GM21360 (cell line): Measurements from ENCODE around the gene ADPRS.

Experiments
- ATAC-seq: cut with Tn5 transposase; IDR thresholded peaks from one replicate; pipeline ENCODE4 v1.9.1; 2021; ENCODE audit warnings: mild to moderate bottlenecking, moderate library complexity; ENCODE audit not compliant: unreplicated experiment

The ADPRS gene

DNA sequence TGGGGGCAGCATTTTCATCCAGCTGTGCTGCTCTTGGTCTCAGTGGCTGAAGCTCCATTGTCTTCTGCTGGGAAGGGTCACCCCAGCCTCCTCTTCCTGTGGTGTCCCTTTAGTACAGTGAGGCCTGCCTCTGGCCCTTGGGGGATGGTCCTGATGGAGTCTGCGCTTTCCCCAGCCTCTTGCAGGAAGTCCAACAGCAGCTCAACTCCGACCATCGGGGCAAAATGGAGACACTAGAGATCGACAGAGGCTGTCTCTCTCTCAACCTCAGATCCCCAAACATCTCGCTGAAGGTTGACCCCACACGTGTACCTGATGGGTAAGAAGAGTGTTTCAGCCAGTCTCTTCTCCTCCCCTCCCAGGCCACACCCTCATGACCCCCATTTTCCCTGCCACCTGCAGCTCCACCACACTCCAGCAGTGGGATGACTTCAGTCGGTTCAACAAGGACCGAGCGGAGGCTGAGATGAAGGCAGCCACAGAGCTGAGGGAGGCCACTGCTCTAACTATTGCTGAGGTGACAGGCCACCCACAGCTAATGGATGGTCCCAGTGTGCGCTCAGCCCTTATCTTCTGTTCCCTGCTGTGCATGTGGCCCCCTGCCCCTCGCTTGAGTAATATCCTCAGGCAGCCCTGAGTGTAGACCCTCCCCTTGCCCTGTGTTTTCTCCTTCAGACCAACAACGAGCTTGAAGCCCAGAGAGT is 2.0 kb upstream of the ADPRS start:
- ATAC-seq = no peak

DNA sequence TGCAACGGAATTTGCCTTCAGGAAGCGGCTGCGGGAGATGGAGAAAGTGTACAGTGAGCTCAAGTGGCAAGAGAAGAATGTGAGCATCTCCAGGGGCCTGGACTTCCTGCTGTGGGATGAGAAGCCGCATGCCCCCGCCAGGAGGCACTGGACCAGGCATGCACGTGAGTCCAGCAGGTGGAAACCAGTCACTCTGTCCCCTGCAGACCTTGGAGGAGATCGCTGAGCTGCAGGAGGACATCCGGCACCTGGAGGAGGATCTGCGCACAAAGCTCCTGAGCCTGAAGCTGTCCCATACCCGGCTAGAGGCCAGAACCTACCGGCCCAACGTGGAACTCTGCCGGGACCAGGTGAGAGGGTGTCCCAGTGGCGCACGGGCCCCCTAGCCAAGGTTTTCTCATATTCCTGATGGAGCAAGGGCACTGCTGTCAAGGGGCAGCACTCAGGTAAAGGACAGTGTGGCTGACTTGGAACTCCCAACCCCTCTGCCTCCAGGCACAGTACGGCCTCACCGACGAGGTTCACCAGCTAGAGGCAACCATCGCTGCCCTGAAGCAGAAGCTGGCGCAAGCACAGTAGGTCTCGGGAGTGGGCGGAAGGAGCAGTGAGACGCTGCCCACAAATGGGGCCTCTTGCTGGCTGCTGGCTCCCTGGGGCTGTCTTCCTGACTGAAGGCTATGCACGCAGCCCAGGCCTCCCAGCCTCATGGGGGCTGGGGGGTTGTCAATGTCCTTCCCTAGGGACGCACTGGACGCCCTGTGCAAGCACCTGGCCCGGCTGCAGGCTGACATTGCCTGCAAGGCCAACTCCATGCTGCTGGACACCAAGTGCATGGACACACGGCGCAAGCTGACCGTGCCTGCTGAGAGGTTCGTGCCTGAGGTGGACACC is 1.2 kb upstream of the ADPRS start:
- no peak for ATAC-seq

DNA sequence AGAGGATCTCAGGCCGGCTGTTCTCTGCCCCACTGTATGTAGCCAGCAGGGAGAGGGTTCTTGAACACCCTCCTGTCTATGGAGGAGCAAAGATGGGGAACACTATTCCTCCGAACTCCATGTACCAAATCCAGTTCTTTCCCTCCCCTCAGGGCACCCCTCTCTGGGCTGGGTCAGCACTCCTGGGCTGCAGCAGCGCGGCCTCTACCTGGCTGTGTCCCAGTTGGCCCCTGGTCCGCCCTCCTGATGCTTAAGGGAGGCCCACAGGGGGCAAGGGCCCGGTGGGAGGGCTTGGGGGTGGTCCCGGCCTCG is 471 bp upstream of the ADPRS start:
- peak; percentile 6 for ATAC-seq

DNA sequence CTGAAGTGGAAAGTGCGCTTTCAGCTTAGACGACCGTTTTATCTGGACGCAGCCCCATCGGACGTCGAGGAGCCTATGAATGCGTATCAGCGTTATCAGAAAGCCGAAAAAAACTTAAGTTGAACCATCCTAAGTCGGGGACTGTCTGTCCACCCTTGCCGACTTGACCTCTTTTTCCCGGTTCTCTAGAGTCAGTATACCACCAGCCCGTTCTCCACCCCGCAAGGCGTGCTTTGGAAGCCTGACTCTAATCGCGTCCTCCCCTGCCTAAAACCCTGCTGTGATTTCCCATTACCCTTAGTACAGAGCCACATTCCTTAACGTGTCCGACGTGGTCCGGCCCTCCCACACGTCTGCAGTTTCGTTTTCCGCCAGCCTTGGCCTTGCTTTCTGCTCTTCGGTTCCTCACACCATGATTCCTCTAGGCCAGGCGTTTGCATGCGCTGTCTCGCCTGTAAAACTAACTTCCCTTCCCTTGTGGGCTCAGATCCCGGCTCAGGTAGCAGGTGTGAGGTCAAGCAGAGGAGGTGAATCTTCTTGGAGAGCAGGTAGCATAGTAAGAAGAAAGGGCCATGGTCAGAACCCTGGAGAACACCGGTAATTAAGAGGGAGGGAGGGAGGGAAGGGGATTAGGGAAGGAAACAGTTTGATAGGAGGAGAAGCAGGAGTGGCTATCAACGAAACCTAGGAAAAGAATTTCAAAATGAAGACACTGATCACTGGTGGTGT is 865 bp downstream of the ADPRS start:
- ATAC-seq = no peak

DNA sequence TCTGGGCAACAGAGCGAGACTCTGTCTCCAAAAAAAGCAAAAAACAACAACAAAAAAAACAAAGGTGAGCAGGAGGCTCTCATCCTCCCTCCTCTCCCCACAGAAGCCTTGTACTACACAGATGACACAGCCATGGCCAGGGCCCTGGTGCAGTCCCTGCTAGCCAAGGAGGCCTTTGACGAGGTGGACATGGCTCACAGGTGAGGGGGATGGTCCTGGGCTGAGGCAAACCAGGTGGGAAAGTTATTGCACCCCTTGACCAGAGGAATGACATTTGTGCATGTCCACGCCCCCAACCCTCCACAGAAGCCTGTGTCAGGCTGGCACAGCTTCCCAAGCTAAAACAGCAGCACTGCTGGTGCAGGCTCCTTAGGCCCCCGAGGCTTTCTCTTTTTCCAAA is 2.4 kb downstream of the ADPRS start:
- no peak for ATAC-seq

DNA sequence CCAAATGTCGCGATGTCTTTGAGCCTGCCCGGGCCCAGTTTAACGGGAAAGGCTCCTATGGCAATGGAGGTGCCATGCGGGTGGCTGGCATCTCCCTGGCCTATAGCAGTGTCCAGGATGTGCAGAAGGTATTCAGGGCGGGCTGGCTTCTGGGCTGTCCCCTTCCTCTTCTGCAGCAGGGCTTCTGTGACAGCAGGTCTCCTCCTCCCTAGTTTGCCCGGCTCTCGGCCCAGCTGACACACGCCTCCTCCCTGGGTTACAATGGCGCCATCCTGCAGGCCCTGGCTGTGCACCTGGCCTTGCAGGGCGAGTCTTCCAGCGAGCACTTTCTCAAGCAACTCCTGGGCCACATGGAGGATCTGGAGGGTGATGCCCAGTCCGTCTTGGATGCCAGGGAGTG is 3.0 kb downstream of the ADPRS start:
- no peak for ATAC-seq

DNA sequence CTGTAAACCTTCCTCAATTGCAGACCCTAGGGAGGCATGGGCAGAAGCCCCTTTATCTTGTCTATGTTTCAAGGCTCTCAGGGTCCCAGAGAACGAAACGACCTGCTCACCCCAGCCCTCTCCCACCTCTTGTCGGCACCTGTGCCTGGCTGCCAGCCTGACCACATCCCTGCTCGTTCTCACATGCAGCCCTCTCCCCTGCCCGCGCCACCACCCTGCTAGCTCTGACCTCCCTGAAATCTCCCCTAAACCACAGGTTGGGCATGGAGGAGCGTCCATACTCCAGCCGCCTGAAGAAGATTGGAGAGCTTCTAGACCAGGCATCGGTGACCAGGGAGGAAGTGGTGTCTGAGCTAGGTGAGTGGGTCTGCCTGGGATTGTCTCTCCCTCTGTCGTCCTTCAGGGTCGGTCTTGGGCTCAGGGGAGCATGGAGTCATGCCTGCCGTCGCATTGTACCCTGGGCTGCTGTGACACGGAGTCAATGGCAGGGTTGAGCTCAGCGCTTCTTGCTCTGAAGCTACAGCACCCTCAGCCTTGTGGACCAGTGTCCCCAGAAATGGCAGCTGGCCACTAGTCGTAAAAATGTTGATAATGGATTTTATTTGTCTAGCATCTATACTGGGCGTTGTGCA is 3.6 kb downstream of the ADPRS start:
- ATAC-seq = no peak

DNA sequence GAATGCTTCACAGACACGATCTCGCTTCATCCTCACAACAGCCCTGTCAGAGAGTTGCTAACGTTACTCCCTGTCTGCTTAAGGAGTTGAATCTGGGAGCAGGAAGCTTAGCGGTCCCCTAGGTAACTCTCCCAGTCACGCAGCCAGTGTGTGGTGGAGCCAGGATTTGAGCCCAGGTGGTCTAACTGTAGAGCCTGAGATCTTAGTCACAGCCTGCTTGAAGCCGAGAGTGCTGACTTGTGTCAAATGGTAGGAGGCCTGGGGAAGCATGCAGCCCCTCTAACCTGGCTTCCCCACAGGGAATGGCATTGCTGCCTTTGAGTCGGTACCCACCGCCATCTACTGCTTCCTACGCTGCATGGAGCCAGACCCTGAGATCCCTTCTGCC is 4.1 kb downstream of the ADPRS start:
- no peak for ATAC-seq

DNA sequence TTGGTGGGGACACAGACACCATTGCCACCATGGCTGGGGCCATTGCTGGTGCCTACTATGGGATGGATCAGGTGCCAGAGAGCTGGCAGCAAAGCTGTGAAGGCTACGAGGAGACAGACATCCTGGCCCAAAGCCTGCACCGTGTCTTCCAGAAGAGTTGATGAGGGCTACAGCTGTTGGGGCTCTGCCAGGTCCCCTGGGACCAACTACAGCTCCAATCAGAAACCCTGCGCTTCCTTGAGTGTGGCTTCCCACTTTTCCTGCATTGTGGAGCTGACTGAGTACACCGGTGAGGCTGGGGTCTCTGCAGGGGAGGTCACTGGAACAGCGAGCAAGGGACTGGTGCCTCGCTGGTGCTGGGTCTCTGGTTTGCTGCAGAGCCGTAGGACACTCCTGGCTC is 4.5 kb downstream of the ADPRS start:
- ATAC-seq = no peak

DNA sequence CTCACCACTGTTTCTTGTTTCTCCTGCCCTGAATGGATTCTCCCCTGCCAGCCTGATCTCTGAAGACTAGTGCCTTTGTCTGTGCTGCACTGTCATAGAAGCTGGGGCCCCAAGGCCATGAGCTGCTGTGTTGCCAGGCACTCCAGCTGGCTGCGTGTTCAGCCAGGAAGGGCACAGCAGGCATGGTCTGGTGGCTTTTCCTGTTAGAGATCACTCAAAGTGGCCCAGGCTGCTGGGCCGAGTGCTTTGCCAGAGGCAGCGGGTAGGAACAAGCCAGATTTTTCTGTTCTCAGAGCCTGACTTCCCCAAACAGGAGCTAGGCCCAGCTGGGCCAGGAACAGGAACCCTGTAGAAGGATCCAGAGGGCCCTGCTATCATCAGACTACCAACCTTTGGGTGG is 5.2 kb downstream of the ADPRS start:
- no peak for ATAC-seq

DNA sequence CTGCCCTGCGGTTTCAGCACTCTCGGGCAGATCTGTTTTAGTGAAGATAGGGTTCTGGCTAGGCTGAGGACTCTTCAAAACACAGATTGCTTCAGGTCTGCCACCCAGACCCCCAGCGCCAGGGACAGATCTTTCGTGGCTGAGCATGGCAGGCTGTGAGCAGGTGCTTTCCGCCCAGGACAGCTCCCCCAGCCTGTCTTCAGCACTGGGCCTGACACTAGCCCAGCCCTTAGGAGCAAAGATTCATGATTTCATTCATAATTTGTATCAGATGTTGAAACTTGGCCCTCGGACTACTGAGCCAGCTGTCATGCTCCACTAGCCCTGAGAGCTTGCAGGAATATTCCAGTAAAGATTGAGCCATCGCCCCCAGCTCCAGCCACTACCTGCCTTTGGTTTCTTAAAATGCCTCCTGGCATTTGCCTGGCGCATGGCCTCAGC is 5.9 kb downstream of the ADPRS start:
- ATAC-seq = no peak

DNA sequence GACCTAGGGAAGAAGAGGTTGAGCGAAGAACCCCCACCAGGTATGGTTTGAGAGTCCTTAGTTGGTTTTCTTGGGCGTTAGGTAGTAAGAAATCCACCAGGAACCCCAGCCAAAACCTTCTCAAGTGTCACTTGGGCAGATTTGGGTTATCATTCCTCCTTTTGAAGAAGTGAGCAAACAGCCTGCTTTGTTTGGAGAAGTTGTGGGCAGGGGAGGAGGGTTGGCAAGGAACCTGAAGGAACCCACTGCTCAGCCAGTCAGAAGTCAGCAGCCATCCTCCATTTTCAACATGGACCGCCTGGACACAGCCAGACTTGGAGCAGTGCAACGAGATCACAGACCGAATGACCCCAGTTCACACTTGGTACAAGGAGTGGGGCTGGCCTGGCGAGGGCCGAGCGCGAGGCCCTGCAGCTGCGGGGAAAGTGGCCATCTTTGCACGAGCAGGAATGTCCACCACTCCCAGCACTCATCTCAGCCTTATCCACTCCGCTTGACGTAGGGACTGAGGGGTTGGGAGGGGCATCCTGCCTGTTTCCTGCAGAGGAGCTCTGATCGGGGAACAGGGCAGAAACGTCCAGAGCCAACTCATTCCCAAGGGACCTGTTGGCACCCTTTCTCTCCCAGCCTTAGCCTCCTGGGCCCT is 7.2 kb downstream of the ADPRS start:
- ATAC-seq = no peak

DNA sequence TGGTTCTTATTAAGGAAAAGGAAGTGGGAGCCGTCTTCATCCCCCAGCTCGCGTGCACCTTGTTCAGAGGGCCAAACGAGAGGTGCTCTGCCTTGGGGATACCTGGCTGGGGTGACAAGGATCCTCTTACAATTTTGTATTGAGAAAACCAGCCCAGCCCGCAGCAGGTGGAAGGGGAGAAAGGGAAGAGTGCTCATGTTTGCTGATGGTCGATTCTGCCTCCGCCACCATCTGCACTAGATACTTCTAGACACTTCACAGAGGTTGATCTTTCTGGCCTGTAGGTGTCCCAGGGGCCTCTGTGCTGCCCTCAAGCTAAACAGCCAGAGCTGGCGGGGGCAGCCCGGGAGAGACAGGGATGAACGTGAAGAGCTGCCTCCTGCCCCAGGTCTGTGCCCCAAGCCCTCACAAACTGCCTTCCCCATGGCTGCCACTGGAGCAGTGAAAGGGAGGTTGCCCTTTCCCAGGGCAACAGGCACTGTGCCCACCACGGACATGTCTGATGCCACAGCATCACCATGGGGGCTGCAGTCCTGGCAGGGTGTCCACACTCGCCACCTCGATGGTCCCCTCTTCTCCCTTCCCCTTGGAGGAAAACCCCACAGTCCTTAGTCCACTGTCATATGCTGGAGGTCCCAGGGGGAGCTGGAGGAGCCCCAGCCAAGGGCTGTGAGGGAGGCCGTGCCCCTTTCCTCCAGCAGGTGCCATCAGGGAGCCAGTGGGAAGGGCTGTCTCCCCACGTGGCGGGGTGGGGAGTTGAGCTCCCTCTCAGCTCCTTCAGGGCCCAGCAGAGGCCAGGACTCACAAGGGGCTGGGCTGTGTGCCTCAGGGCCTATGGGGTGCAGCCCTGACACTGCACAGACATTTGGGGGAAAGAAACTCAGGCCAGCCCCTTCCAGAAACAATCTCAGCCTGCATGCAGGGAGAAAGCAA is 8.1 kb downstream of the ADPRS start:
- ATAC-seq = no peak

DNA sequence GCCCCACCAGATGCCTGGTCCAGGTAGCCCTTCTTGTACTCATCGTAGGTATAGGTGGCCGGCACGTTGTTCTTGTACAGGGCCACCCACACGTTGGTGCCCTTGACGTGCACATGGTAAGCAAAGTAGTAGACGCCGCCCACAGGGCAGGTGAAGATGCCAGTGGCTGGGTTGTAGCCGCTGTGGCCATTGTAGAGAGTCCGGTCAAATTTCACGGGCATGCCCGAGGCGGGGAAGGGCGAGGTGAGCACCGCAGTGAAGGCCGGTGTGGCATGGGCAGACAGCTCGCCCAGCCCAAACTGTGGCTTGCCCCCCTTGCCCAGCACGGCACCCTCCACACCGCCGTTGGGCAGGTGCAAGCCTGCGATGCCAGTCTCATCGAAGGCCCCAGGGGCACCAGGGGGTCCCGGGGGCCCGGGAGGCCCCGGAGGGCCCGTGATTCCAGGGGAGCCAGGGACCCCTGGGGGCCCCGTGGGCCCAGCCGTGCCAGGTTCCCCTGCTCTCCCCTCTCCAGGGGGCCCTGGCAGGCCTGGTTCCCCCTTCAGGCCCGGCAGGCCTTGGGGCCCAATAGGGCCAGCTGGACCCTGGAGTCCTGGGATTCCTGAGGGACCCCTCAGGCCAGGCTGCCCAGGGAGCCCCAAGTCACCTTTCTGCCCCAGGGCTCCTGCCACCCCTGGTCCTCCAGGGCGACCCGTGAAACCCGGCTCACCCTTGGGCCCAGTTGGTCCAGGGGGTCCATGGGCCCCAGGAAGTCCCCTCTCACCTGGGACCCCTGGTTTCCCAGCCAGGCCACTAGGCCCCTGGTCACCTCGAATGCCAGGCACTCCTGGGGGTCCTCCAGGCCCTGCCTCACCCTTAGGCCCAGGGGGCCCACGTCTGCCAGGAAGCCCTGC is 9.2 kb downstream of the ADPRS start:
- no peak for ATAC-seq

DNA sequence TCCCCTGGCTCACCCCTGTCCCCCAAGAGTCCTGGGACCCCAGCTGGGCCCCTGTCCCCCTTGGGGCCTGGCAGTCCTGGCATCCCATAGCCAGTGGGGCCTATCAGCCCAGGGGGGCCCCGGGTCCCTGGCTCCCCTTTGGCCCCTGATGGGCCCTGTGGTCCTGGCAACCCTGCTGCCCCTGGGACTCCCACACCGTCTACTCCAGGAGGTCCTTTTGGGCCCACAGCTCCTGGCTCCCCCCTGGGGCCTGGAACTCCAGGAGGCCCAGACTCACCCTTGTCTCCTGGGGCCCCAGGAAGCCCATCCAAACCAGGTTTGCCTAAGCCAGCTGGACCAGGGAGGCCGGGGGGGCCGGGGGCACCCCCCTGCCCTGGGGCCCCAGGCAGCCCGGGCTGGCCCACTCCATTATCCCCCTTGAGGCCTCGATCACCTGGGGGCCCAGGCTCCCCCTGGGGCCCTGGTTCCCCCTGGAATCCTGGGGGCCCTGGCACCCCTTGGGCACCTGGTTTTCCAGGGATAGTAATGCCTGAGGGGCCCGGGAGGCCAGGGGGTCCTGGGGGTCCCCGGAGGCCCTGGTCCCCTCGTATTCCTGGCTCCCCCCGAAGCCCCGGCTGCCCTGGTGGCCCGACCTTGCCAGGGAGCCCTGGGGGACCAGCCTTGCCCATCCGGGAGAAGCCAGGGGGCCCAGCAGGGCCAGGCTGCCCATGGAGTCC is 10.1 kb downstream of the ADPRS start:
- no peak for ATAC-seq

DNA sequence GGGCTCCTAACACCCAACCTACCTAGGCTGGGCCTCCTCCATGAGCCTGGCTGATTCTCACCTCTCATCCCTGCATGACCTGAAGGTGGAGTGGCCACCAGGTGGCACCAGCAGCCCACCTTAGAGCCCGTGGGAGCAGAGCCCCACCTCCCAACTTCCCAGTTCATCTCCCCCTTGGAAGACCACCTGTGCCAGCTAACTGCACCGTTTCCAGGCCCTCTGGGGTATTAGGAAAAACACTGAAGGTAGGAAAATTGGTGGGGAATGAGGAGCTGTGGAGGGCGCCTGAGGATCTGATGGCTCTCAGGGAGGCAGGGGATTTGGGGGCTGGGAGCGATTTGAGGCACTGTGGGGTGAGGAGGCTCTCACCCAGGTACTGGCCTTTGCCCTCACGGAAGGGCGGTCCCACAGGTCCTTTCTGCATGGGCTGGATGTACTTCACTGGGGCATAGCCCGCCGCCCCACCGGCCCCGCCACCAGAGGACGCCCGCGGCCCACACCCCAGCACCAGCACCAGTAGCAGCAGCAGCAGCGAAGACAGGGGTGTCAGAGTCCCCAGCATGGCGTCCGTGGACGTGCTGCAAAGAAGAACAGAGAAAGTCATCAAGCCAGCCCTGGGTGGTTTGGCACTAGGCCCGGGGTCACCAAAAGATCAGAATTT is 11.1 kb downstream of the ADPRS start:
- no peak for ATAC-seq

DNA sequence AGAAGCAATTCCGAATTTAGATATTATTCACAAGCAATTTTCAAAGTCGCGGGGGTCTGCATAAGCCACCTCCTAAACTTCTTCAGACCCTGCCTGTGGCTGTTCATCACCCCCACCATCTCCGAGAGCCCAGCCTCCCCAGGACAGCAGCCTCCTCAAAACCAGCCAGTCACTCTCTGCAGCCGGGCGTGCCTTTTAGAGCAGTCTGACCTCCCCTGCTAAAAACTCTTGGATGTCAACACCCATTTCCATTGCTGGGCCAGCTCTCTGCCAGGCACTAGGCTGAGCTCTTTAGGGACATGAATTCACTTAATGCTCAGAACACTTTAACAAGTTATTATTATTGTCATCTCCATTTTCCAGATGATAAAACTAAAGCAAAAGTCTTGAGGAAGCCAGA is 11.7 kb downstream of the ADPRS start:
- ATAC-seq = no peak

DNA sequence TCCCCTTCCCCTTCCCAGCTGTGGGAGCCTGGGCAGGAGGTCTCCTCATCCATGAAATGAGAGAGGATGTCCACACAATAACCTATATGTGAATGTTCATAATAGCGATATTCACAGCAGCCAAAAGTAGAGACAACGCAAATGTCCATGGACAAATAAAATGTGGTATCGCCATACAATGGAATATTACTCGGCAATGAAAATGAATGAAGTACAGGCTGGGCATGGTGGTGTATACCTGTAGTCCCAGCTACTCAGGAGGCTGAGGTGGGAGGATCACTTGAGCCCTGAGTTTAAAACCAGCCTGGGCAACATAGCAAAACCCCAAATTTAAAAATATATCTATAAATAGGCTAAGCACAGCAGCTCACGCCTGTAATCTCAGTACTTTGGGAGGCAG is 12.9 kb downstream of the ADPRS start:
- no peak for ATAC-seq
